Pancreas (tissue), 10 donors: ENCODE data around the gene ELOVL6. TPM values are rescaled to one million over a fixed set of nuclear protein-coding genes. Genes with fewer than 3 reads are reported as not detected.
"Not testable (repeated sequence)": the region's sequence is repeated elsewhere in the genome, so short reads cannot be mapped to it uniquely, and the experiment has no call there.

ENCODE experiments used
- ATAC-seq, 4 donors: fragments of 200-7000 bp; cut with Tn5 transposase; one replicate each; pipeline versions ENCODE4 v1.8.0 to v1.9.1; 2020; ENCODE audit warnings: mild to moderate bottlenecking in 4 of 4, moderate library complexity in 4 of 4
- DNase-seq, 6 donors: peaks; one replicate each; pipeline ENCODE4 v3.0.0-alpha.2; 2020
- FAIRE-seq: peaks from 2 replicates; lab custom pipeline; 2012; peaks lifted over from hg19 to GRCh38; lab: Jason Lieb, UNC
- H3K27ac ChIP-seq, 4 donors: fragments of 200-600 bp; sonication (generic); 1 replicate in 3 of 4; 2 replicates in 1 of 4; pipeline versions ENCODE4 v1.5.0 to v1.8.0; 2020
- H3K27me3 ChIP-seq, 4 donors: fragments of 200-600 bp; one replicate each; pipeline ENCODE4 v1.8.0; 2021
- H3K36me3 ChIP-seq, 3 donors: fragments of 200-600 bp; sonication (generic) in 1 of 3; one replicate each; pipeline versions ENCODE4 v1.5.0 to v1.8.0; 2020 to 2021
- H3K4me1 ChIP-seq, 3 donors: fragments of 200-600 bp; one replicate each; pipeline ENCODE4 v1.8.0; 2021
- H3K4me3 ChIP-seq, 4 donors: fragments of 200-600 bp; sonication (generic) in 2 of 4; one replicate each; pipeline versions ENCODE4 v1.5.0 to v1.8.0; 2020 to 2021
- H3K9me3 ChIP-seq, 4 donors: fragments of 200-600 bp; one replicate each; pipeline ENCODE4 v1.8.0; 2021
- WGBS, 2 donors: extraction: QIAGEN DNeasy Blood & Tissue Kit; methylation state at CpG; one replicate each; pipeline ENCODE4 v1.1.7; 2013; 5-methylcytosine and 5-hydroxymethylcytosine counted together
- intact Hi-C, 3 donors: fragments of 100-400 bp; cut with DNase I; formaldehyde crosslinking; loops; one replicate each; pipeline versions ENCODE4 v1.11.1 to v1.14.2; 2022
- polyA plus RNA-seq, 2 donors: library from polyadenylated mRNA; stranded (reverse); fragments of 200-250 nt; gene quantifications; one replicate each; pipeline ENCODE4 v1.2.3, GENCODE V29; 2013
- total RNA-seq, 6 donors: library from RNA; stranded (reverse); fragmentation: NEBNext Ultra II Directional in 4 of 6; extraction: Animal tissue kit (Norgen Biotek cat#: 25700) in 4 of 6; gene quantifications; one replicate each; pipeline versions ENCODE4 v1.2.1 to v1.2.4, GENCODE V29; 2021 to 2023
- TF ChIP-seq, protein P1 (sequence below), 4 donors: fragments of 200-600 bp; sonication (generic) in 3 of 4; IDR thresholded peaks; one replicate each; pipeline versions ENCODE4 v1.5.0 to v1.8.0; 2021; ENCODE audit warnings: antibody characterized with exemption in 4 of 4
- donor health status: healthy with polysubstance abuse.
- donor health status: DM: no; HTN: no; CAD: no; lungs with moderate emphysema.
- donor health status: DM: no; HTN: no; CAD: no.
- donor health status: control.
- donor health status: control.
- donor health status: Bipolar disorder and iron deficiency.
- donor health status: DM: yes; HTN: yes; CAD: no.
- donor health status: DM: no; HTN: no; CAD: no.
- donor health status: DM: no; HTN: no; CAD: no.
- donor health status: DM: yes; HTN: yes; CAD: no.

Gene ELOVL6
- total and polyA plus RNA-seq, 8 donors, result 0.69 to 3.5 (median 1.8) TPM

DNA sequence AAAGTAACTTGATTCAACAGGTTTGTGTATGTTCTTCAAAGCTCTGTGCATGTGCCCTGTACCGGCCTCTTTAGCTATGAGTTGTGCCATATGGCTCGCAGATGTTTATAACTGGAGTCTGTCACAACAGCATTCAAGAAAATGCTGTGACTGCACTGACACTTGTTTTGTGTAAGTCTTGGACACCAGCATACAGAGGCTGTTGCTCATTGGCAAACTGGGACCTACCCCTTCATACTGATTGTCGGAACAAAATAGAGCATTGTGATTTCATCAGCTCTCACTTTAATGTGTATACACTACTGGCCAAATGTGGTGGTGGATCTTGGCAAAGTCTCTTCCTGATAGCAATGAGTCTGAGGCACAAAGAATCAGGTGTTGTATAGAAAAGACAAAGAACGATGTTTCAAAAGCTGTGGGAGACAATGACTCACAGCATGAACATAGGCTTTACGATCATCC is 151.8 kb downstream of the ELOVL6 start:
- Histone ChIP-seq H3K27me3 (no peaks in the 10 kb centered on the region), H3K27ac (no peak overlapping the region), H3K4me3 (no peak overlapping the region), H3K9me3 (no peaks in the 10 kb centered on the region), H3K36me3 (no peaks in the 10 kb centered on the region), H3K4me1 (no peaks in the 10 kb centered on the region)
- 91% methylated on average over 5 of the region's 5 CpGs for WGBS, 2 donors
- TF ChIP-seq, protein P1, sequence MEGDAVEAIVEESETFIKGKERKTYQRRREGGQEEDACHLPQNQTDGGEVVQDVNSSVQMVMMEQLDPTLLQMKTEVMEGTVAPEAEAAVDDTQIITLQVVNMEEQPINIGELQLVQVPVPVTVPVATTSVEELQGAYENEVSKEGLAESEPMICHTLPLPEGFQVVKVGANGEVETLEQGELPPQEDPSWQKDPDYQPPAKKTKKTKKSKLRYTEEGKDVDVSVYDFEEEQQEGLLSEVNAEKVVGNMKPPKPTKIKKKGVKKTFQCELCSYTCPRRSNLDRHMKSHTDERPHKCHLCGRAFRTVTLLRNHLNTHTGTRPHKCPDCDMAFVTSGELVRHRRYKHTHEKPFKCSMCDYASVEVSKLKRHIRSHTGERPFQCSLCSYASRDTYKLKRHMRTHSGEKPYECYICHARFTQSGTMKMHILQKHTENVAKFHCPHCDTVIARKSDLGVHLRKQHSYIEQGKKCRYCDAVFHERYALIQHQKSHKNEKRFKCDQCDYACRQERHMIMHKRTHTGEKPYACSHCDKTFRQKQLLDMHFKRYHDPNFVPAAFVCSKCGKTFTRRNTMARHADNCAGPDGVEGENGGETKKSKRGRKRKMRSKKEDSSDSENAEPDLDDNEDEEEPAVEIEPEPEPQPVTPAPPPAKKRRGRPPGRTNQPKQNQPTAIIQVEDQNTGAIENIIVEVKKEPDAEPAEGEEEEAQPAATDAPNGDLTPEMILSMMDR (IDR thresholded peaks at IDR 0.05), result no peak
- DNase-seq (no peak), ATAC-seq (no peak), FAIRE-seq (no peak)
- intact Hi-C loops, result no loop called here

DNA sequence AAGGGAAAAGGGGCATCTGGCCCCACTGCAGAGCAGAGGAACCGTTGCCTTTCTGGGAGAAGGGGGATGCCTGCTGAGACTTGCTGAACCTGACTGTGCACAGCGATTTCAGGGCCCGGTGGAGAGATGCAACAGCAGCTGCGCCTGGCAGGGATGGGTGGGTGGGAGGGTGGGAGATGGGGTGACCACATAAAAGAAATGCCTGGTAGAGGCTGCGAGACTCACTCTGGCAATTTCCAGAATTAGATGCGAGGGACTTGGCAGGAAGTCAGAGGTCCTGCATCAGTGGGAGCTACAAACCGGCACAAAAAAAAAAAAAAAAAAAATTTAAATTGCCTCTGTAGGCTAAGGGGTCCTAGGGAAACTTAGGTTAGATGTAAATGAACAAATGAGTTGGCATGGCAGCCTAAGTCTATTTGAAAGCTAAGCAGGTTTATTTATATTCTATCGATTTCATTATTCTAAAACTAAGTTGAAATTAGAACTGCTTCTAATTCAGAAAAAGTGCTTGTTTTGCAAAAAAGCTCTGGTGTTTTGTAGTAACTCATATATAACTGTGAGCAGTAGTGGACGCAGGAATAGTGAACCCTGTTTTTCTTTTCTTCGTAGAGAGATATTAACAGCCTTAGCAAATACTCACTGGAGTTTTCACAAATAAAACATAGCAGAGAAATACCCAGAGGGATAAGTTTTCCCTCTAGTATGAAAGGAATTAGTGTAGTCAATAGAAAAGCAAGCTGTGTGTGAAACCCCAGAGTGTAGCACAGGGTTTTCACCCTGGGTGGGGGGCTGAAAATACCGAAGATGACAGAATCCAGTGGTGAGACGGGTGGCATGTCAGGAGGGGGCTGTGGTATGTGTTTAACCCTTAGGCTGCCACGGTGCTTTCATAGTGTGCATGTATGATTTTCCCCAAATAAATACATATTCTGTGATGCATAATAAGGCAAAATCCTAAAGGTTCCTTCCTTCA is 155.6 kb downstream of the ELOVL6 start:
- no peaks in the 10 kb centered on the region for H3K27me3 ChIP-seq
- FAIRE-seq (no peak), ATAC-seq (no peak), DNase-seq (no peak)
- 54 to 57% methylated on average over 13 of the region's 13 CpGs for WGBS, 2 donors
- H3K9me3 ChIP-seq, result no peaks in the 10 kb centered on the region
- intact Hi-C loops, result no loop called here
- TF ChIP-seq, protein P1 (IDR thresholded peaks at IDR 0.05), result no peak
- no peaks in the 10 kb centered on the region for H3K4me1 ChIP-seq
- H3K27ac ChIP-seq, result no peak overlapping the region
- no peak overlapping the region for H3K4me3 ChIP-seq
- no peaks in the 10 kb centered on the region for H3K36me3 ChIP-seq

DNA sequence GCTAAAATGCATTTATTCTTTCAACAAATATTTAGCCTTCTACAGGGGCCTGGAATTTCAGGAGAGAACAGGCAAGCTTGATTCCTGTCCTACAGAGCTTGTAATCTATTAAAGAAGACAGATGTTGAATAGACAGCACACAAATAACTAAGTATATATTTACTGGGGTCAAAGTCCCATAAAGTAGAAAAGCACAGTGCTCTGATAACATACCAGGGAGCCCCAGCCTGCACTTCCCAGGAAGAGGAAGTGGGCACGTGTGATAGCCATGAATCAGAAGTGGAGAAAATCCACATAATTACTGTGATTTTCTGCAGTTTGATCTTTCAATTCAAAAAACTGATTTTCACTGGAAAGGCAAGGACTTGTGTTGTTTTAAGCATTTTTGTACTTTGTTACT is 156.7 kb downstream of the ELOVL6 start:
- H3K4me1 ChIP-seq, result no peaks in the 10 kb centered on the region
- no peak for ATAC-seq
- H3K36me3 ChIP-seq, result no peaks in the 10 kb centered on the region
- intact Hi-C loops, result no loop called here
- DNase-seq, result no peak
- TF ChIP-seq, protein P1 (IDR thresholded peaks at IDR 0.05), result no peak
- H3K27ac ChIP-seq, result no peak overlapping the region
- no peak overlapping the region for H3K4me3 ChIP-seq
- FAIRE-seq, result no peak
- WGBS, 2 donors, result 23 to 27% methylated on average over 1 of the region's 1 CpG
- H3K9me3 ChIP-seq, result no peaks in the 10 kb centered on the region
- H3K27me3 ChIP-seq, result no peaks in the 10 kb centered on the region

DNA sequence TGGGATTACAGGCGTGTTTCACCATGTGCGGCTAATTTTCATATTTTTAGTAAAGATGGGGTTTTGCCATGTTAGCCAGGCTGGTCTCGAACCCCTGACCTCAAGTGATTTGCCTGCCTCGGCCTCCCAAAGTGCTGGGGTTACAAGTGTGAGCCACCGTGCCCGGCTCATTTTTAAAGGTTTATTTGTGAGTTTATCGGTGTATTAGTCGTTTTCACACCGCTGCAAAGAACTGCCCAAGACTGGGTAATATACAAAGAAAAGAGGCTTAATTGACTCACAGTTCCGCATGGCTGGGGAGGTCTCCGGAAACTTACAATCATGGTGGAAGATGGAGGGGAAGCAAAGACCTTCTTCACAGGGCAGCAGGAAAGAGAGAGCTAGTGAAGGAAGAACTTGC is 159.3 kb downstream of the ELOVL6 start:
- H3K27me3 ChIP-seq, intact Hi-C loops, H3K4me3 ChIP-seq, H3K27ac ChIP-seq, H3K9me3 ChIP-seq, DNase-seq, H3K36me3 ChIP-seq, H3K4me1 ChIP-seq, ATAC-seq, FAIRE-seq: not testable (repeated sequence)
- WGBS, 2 donors, result 86 to 90% methylated on average over 11 of the region's 11 CpGs

DNA sequence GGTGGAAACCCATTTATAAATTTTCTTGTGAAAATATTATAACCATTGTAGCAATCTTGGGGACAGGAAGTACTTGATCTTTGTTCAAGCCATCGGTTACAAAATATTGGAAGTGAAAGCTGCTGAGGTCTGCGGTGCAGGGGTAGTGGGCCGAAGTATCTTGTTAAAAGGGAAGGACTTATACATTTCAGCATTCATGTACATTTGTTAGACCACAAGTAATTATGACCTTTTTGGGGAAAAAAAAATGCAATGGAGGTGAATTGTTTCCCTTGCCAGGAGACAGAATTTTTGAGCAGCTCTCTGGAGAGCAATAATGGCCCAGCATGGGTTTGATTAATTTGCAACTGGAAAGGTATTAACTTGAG is 164.4 kb downstream of the ELOVL6 start:
- intact Hi-C loops, result no loop called here
- Histone ChIP-seq H3K4me3 (no peak overlapping the region), H3K27ac (no peak overlapping the region), H3K9me3 (no peaks in the 10 kb centered on the region), H3K4me1 (no peaks in the 10 kb centered on the region), H3K27me3 (no peaks in the 10 kb centered on the region), H3K36me3 (no peaks in the 10 kb centered on the region)
- TF ChIP-seq, protein P1 (IDR thresholded peaks at IDR 0.05), result no peak
- 85 to 86% methylated on average over 3 of the region's 3 CpGs for WGBS, 2 donors
- no peak for FAIRE-seq
- ATAC-seq, result peak in 1 of 4 donors; percentile 46
- no peak for DNase-seq
